ENCODE data around the gene HDAC1.

HDAC1 gene

GRCh38 chr1:32377541-32378220, 85.8 kb downstream of the HDAC1 start:
- DNase-seq = no peak

DNA sequence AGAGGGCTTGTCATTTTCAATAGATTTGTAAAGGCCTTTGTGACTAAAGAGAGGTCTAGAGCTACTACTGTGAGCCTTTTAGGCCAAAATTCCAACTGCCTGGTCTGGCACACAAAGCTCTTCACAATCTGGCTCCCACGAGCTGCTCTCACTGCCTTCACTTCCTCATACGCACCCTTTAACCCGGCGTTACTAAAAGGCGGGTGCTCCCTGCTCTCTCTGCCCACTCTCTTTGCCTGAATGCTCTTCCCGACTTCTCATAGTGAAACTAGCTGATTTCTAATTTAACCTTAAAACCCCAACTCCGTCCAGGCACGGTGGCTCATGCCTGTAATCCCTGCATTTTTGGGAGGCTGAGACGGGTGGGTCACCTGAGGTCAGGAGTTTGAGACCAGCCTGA, 88.2 kb downstream of the HDAC1 start:
- no peak for DNase-seq

Measured in islet precursor cell (in vitro differentiated cells).